A549 treated with AZD9567 at 1 μM for 4 hours (cell line): Measurements from ENCODE around the gene INSRR. TPM values are rescaled to one million over a fixed set of nuclear protein-coding genes. Genes with fewer than 3 reads are reported as not detected.

ENCODE experiments used
- total RNA-seq: library from RNA; stranded (reverse); fragments of 200-300 nt; extraction: Qiagen RNA extraction; gene quantifications from 5 replicates; pipeline ENCODE4 v1.2.3, GENCODE V29; 2022; ENCODE audit not compliant: insufficient read depth

Gene INSRR
- not detected in 5 replicates for total RNA-seq

GRCh38 chr1:156858959-156859522 is at the start of gene INSRR:
Gene INSRR, minus strand, starts transcription at chr1:156859117. Its CDS starts 496 bp downstream, at chr1:156858621.

GRCh38 chr1:156893048-156893953 is 34.4 kb upstream of the INSRR start, which contains the start of gene PEAR1:
Gene PEAR1, plus strand, starts transcription at chr1:156893718. Its CDS starts 10,209 bp downstream, at chr1:156903927.

GRCh38 chr1:156860628-156861423 is 1.9 kb upstream of the INSRR start, which contains the start of gene NTRK1:
Gene NTRK1, plus strand, starts transcription at chr1:156860865. Its CDS starts 70 bp downstream, at chr1:156860935.

GRCh38 chr1:156816561-156817328 is 42.2 kb downstream of the INSRR start, which contains the start of gene SH2D2A:
Gene SH2D2A, minus strand, starts transcription at chr1:156816848. Its CDS starts 140 bp downstream, at chr1:156816708.

Other genes with a start within 250 kb of the INSRR start
- gene HAPLN2, start 239.7 kb downstream of the INSRR start, total RNA-seq: 0.06 to 0.18 TPM (median 0.12 TPM) in 3 of 5 replicates, not detected in the others
- gene BCAN, start 217.0 kb downstream of the INSRR start, total RNA-seq: 0.09 to 0.29 TPM (median 0.10 TPM) in 3 of 5 replicates, not detected in the others
- gene NES, start 181.7 kb downstream of the INSRR start, total RNA-seq: 0.90 to 1.5 TPM (median 1.1 TPM) in 5 replicates
- 6.8 to 13.3 TPM (median 8.9 TPM) in 5 replicates for gene CRABP2, start 153.5 kb downstream of the INSRR start, total RNA-seq
- 26.2 to 29.5 TPM (median 26.9 TPM) in 5 replicates for gene METTL25B, start 130.6 kb downstream of the INSRR start, total RNA-seq
- 38.9 to 72.8 TPM (median 43.1 TPM) in 5 replicates for gene ISG20L2, start 130.4 kb downstream of the INSRR start, total RNA-seq
- gene MRPL24, start 118.0 kb downstream of the INSRR start, total RNA-seq: 153 to 197 TPM (median 189 TPM) in 5 replicates
- gene HDGF, start 107.4 kb downstream of the INSRR start, total RNA-seq: 344 to 405 TPM (median 380 TPM) in 5 replicates
- 67.6 to 95.6 TPM (median 75.0 TPM) in 5 replicates for gene PRCC, start 91.6 kb downstream of the INSRR start, total RNA-seq
- 2.6 to 3.6 TPM (median 2.7 TPM) in 5 replicates for gene SH2D2A, start 42.3 kb downstream of the INSRR start, total RNA-seq
- gene NTRK1, start 1.7 kb upstream of the INSRR start, total RNA-seq: 0.04 to 0.13 TPM (median 0.09 TPM) in 4 of 5 replicates, not detected in the other
- 3.4 to 5.8 TPM (median 5.1 TPM) in 5 replicates for gene PEAR1, start 34.6 kb upstream of the INSRR start, total RNA-seq
- gene LRRC71, start 61.5 kb upstream of the INSRR start, total RNA-seq: 0.12 to 0.20 TPM (median 0.17 TPM) in 4 of 5 replicates, not detected in the other
- gene ARHGEF11, start 186.6 kb upstream of the INSRR start, total RNA-seq: 16.7 to 28.0 TPM (median 17.5 TPM) in 5 replicates
- gene ETV3L, start 240.7 kb upstream of the INSRR start, total RNA-seq: not detected in 5 replicates